Left kidney (tissue), 2 donors: Measurements from ENCODE around the gene PDCD4. TPM values are rescaled to one million over a fixed set of nuclear protein-coding genes. Genes with fewer than 3 reads are reported as not detected.
"Not testable (repeated sequence)": the region's sequence is repeated elsewhere in the genome, so short reads cannot be mapped to it uniquely, and the experiment has no call there.

Experiments used
- DNase-seq: peaks from one replicate; pipeline ENCODE4 v3.0.0-alpha.2; 2013
- polyA plus RNA-seq: library from polyadenylated mRNA; unstranded; fragments of 120-200 nt; gene quantifications from one replicate; pipeline ENCODE4 v1.2.1, GENCODE V29; 2013; ENCODE audit not compliant: insufficient read length

PDCD4 gene
- polyA plus RNA-seq, 1 donor = 263 TPM

GRCh38 chr10:110880012-110880411 lies 8.3 kb downstream of the PDCD4 start:
- DNase-seq = no peak

- DNase-seq = no peak
Measured at GRCh38 chr10:110881247-110881646, 9.5 kb downstream of the PDCD4 start.

- no peak for DNase-seq
Measured at GRCh38 chr10:110881905-110882304, 10.2 kb downstream of the PDCD4 start.

GRCh38 chr10:110883924-110884323 lies 12.2 kb downstream of the PDCD4 start:
- DNase-seq = no peak

DNA sequence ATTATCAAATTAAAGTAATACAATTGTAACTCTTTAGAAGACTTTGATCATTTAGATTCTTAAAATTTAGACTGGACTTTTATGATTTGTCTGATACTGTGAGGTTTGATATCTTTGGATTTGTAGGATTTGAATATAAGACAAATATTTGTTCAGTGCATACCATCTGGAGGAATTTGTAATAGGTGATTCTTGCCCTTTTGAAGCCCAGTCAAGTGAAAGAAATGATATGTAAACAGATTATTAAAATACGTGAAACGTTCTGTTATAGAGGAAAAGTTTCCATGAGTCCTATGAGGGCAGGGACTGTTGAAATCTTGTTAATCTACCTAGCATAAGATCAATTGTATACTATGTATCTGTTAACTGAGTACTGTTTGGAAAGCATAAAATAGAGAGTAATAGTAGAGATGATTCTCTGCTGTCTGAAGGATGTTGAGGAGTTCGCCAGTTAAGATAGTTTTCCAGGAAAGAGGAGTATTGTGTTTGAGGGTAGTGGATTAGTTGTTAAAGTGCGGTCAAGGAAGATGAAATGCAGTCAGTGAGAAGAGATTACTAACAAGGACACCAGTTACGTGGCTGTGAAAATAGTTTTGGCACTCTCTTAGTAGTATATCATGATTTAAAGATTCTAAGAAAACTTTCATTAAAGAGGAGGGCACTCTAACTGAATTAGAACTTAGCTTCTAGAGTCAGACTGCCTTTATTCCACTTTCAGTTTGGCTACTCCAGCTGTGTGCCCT lies 14.4 kb downstream of the PDCD4 start:
- DNase-seq = no peak

DNA sequence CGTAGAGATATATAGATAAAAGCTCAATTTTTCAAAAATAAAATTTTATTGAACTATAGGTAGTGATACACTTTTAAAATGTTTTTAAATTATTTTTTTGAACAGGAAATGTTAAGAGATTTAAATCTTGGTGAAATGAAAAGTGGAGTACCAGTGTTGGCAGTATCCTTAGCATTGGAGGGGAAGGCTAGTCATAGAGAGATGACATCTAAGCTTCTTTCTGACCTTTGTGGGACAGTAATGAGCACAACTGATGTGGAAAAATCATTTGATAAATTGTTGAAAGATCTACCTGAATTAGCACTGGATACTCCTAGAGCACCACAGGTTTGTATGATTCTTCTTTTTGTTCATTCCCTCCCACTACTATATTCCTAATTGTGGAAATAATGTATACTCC lies 15.8 kb downstream of the PDCD4 start:
- no peak for DNase-seq

GRCh38 chr10:110892602-110893288 lies 21.0 kb downstream of the PDCD4 start:
- DNase-seq = no peak

DNA sequence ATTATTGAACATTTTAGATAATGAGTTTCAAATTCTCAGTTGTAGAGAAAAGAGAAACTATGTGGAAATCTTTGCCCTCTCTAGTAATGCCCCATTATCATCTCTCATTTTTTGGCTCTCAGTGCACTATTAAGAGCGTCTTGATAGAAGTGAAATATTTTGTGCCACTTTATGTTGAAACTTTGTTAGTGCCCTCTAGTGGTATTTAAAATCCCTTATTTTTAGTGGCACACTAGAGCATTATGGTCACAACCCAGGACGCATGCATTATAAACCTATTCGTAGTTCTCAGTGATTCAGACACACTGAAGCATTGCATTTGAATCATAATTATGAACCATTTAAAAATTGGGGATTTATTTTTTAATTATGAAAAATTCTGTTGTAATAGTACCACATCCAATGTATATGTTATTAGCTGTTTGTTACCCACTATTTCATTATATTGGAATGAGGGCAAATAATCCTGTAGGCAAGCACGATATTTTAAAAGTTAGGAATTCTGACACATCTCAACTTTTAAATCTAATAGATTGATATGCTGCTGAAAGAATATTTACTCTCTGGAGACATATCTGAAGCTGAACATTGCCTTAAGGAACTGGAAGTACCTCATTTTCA lies 21.9 kb downstream of the PDCD4 start:
- peak; percentile 31 for DNase-seq

GRCh38 chr10:110897184-110897583 lies 25.5 kb downstream of the PDCD4 start:
- no peak for DNase-seq

DNA sequence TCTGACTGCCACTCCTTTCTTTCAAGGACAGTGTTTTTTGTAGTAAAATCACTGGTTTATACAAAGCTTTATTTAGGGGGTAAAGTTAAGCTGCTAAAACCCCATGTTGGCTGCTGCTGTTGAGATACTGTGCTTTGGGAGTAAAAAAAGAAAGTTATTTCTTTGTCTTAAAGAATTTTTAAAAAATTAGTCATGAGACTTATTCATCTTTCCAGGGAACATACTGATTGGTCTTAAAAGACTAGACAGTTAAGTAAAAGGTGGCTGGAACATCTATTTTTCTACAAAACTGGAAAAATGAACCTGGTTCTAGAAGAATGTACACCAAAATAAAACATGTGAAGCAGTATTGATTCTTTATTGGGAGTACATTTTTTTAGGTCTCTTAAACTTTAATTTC lies 26.7 kb downstream of the PDCD4 start:
- no peak for DNase-seq

DNA sequence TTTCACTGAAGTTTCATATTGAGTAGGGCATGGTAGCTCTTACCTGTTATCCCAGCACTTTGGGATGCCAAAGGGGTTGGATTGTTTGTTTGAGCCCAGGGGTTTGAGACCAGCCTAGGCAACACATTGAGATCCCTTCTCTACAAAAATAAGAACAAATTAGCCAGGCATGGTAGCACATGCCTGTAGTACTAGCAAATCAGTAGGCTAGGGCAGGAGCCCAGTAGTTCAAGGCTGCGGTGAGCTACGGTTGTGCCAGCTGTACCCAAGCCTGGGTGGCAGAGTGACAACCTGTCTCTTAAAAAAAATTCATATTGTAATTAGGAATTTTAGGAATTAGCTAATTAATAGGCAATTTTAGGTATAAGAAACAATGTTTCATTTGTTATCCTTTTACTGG lies 29.3 kb downstream of the PDCD4 start:
- DNase-seq = no peak

DNA sequence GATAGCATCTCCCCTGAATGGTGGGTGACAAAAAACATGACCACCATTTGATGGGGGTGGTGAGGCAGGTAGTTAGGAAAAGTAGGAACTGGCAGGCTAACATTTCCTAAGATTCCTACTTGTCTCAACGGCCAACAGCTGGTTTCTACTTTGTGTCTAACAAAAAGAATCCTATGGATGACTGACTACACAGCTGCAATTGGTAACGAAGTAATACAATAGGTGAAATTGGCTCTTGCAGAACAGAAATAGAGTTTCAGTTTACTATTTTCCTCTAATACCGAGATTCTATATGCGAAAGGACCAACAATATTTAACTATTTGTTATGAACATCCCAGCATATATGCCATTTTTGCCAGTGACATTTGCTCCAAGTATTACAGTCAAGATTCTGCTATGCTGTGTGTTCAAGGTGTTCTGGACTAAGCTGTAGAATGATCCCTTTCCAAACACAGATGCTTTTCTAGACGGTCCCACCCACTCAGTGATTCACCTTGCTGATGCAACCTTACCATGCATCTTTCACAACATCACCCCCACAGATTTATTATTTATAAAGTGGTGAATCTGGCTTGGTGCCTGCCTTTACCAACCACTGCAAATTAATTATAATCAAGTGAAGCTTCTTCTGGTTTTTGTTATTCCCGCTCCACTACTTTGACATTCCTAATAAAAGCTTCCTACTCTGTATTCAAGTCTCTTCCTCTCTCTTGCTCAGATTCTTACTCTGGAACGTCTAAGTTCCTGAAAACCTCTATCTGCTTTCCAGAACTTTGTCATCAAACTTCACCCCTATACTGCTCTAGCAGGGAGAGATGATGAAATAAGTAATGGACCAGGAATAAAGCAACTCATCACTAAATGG lies 30.5 kb downstream of the PDCD4 start:
- no peak for DNase-seq

DNA sequence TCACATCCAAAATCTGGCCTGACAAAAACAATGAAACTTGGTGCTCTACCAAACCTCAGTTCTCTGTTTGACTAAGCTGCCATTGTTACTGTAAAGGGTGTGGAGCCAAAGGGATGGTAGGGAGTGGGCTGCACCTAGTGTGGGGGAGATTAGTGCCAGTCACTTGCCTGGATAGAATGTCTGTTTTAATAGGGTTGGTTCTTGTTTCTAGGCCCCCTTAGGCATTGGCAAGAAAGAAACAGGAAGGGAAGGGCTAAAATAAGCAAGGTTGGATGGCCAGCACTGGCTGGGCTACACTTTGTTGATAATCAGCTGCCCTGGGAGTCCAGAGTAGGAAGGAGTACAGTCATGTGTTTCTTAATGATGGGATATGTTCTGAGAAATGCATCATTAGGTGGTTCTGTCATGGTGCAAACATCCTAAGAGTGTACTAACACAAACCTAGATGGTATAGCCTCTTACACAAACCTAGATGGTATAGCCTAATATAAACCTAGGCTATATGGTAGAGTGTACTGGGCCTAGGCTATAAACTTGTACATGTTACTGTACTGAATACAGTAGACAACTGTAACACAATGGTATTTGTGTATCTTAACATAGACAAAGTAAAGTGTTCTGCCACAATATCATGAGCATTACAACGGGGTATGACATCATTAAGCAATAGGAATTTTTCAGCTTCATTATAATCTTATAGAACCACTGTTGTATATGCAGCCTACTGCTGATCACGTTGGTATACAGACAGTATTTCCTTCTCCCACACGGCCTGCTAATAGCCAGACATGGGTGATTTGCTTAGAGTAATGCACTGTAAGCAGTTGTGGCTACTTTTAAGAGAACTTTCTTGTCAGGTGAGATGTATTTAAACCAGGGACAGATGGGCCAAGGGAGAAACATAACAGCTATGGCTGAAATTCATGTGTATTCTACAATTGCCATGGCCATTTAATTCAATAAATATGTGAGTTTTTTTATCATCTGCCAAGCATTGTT lies 31.9 kb downstream of the PDCD4 start:
- no peak for DNase-seq

- DNase-seq = no peak
Measured at GRCh38 chr10:110910138-110910537, 38.4 kb downstream of the PDCD4 start.

GRCh38 chr10:110912374-110912773 lies 40.6 kb downstream of the PDCD4 start:
- no peak for DNase-seq

DNA sequence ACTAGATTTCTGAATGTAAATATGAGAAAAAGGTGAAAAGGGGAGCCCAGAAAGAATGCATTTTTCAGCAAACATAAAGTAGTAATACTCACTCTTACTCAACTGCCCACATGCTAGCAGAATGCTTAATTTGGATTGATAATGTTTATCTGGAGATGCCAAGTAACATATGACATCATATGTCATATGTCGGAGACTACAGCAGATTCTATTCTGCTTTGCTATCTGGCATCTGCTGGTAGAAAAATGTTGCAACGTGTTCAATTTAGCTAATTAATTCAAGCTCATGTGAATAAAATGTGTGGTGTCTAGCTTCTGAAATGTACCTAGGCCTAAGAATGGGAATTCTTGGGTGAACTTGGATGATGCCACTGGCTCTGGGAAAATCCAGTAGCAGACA lies 42.7 kb downstream of the PDCD4 start:
- no peak for DNase-seq

DNA sequence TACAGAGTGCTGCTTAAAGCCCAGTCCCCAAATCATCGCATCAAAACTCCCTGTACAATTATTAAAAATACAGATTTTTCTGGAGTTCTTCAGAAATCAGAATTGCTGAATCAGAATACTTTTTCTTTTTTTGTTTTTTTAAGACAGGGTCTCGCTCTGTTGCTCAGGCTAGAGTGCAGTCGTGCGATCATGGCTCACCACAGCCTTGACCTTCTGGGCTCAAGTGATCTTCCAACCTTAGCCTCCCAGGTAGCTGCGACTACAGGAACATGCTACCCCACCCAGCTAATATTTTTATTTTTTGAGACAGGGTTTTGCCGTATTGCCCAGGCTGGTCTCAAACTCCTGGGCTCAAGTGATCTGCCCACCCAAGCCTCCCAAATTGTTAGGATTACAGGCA lies 43.3 kb downstream of the PDCD4 start:
- no peak for DNase-seq

DNA sequence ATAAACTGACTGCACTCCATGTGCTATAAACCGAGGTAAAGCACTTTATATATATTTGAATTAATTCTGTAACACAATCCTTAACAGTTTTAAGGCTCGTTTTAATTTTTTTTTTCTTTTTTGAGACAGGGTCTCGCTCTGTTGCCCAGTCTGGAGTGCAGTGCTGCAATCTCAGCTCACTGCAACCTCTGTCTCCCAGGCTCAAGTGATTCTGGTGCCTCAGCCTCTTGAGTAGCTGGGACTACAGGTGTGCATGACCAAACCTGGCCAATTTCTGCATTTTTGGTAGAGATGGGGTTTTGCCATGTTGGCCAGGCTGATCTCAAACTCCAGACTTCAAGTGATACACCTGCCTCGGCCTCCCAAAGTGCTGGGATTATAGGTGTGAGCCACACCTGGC lies 43.9 kb downstream of the PDCD4 start:
- not testable (repeated sequence) for DNase-seq

DNA sequence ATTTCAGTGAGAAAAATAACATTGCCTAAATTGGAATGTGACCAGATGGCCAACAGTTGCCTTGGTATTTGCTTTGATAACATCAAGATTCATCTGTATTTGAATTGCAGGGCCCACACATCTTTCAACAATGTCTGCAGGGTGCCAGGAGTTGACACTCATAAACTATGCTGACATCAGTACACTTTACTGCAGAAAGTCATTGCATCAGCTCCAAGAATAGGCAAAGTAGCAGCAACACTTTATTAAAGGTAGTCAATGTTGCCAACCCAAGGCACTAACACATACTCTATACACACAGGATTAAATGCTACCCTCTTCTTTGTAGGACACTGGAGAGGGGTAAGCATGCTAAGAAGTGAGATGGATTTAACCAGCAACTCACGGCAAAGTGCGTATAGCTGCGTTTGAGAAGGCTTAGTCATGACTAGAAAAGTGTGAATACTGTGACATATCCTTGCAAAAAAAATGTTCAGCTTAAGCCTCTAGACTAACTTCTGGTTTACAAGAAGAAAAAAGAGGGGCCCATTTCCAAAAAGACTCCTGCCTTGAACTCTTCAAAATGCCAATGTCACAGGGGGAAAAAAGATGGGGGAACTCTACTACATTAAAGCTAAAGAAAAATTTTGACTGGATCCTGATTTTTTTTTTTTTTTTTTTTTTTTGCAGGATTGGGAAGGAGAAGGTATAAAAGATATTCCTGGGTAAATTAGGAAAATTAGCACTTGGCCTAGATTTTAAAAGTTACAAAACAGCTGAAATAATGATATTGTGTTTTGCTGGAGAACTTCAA lies 45.0 kb downstream of the PDCD4 start:
- DNase-seq = no peak

DNA sequence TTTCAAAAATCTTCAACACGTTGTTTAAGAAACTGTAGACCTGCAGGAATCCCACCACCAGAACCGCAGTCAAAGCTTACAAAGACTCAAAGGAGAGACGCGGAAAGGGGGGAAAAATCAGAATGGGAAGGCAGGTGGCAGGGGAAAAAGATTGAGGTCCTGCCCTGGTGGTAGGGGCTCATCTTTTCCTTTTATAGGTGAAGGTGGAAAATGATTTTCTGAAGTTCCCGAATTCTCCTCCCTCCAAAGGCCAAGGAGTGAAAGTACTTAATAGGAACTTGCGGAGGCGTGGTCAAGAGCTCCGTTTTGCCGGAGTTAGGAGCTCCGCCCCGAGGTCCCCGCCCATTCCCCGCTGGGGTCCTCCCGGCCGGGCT lies 46.5 kb downstream of the PDCD4 start:
- peak; percentile 94 for DNase-seq
